Thoracic aorta (tissue), 2 donors: ENCODE measurements around the gene TTC9C. TPM values are rescaled to one million over a fixed set of nuclear protein-coding genes. Genes with fewer than 3 reads are reported as not detected.
"Not testable (repeated sequence)": the region's sequence is repeated elsewhere in the genome, so short reads cannot be mapped to it uniquely, and the experiment has no call there.

Experiments used
- ATAC-seq: fragments of 150-250 bp; one replicate; pipeline ENCODE4 v1.8.0; 2017; ENCODE audit warnings: low read depth; ENCODE audit not compliant: insufficient number of reproducible peaks, low FRiP score
- DNase-seq: peaks from one replicate; pipeline ENCODE4 v3.0.0-alpha.2; 2020; ENCODE audit warnings: low spot score
- H3K27ac ChIP-seq, 2 donors: fragments of 200-600 bp; sonication (generic); 1 replicate in 1 of 2; 2 replicates in 1 of 2; pipeline ENCODE4 v1.5.1; 2016; ENCODE audit warnings: mild to moderate bottlenecking in 2 of 2, moderate library complexity in 2 of 2
- H3K27me3 ChIP-seq: fragments of 200-600 bp; sonication (generic); replicated peaks from 2 replicates; pipeline ENCODE4 v1.6.0; 2016; ENCODE audit warnings: mild to moderate bottlenecking; ENCODE audit not compliant: insufficient read depth
- H3K36me3 ChIP-seq: fragments of 200-600 bp; sonication (generic); one replicate; pipeline ENCODE4 v1.5.1; 2016
- H3K4me1 ChIP-seq, 2 donors: fragments of 200-600 bp; sonication (generic); 1 replicate in 1 of 2; 2 replicates in 1 of 2; pipeline versions ENCODE4 v1.5.1 to v1.6.0; 2016; ENCODE audit warnings: low read depth in 2 of 2, mild to moderate bottlenecking in 1 of 2; ENCODE audit not compliant: control insufficient read depth in 1 of 2
- H3K4me3 ChIP-seq: fragments of 200-600 bp; sonication (generic); 2 replicates; pipeline ENCODE4 v1.5.1; 2016; ENCODE audit warnings: mild to moderate bottlenecking
- H3K9me3 ChIP-seq: fragments of 200-600 bp; sonication (generic); 2 replicates; pipeline ENCODE4 v1.5.1; 2016
- total RNA-seq, 2 donors: library from RNA; depleted of rRNA; stranded (reverse); fragments of >200 nt; gene quantifications; one replicate each; pipeline versions ENCODE4 v1.1.0 to v1.2.3, GENCODE V29; 2016
- TF ChIP-seq, protein P1 (sequence below): fragments of 200-600 bp; sonication (generic); IDR thresholded peaks from one replicate; pipeline ENCODE4 v1.5.1; 2019; ENCODE audit warnings: antibody characterized with exemption

The TTC9C gene
- total RNA-seq, 2 donors from 2014 or later: 9.1 to 14.5 TPM

DNA sequence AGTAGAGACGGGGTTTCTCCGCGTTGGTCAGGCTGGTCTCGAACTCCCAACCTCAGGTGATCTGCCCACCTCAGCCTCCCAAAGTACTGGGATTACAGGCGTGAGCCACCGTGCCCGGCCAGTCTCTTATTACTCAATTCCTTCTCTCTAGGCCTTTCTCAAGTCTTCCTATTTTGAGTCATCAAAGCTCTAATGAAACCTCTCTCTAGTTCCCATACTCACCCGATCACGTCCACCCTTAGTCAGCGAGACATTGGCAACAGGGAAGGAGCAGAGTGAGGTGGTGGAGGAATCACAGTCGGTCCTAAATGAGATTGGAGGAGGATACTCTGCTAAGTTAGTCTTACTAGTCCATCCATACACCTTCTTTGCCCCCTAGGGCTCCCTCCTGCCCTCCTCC is 26.0 kb upstream of the TTC9C start:
- Histone ChIP-seq H3K27me3 (no peaks in the 10 kb centered on the region), H3K27ac (no peak overlapping the region), H3K9me3 (no peaks in the 10 kb centered on the region), H3K4me1 (peaks cover 7 to 19% of the 10 kb centered on the region in 2 donors), H3K36me3 (no peaks in the 10 kb centered on the region), H3K4me3 (no peak overlapping the region)
- ATAC-seq: no peak
- no peak for DNase-seq
- TF ChIP-seq, protein P1, sequence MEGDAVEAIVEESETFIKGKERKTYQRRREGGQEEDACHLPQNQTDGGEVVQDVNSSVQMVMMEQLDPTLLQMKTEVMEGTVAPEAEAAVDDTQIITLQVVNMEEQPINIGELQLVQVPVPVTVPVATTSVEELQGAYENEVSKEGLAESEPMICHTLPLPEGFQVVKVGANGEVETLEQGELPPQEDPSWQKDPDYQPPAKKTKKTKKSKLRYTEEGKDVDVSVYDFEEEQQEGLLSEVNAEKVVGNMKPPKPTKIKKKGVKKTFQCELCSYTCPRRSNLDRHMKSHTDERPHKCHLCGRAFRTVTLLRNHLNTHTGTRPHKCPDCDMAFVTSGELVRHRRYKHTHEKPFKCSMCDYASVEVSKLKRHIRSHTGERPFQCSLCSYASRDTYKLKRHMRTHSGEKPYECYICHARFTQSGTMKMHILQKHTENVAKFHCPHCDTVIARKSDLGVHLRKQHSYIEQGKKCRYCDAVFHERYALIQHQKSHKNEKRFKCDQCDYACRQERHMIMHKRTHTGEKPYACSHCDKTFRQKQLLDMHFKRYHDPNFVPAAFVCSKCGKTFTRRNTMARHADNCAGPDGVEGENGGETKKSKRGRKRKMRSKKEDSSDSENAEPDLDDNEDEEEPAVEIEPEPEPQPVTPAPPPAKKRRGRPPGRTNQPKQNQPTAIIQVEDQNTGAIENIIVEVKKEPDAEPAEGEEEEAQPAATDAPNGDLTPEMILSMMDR: no peak

DNA sequence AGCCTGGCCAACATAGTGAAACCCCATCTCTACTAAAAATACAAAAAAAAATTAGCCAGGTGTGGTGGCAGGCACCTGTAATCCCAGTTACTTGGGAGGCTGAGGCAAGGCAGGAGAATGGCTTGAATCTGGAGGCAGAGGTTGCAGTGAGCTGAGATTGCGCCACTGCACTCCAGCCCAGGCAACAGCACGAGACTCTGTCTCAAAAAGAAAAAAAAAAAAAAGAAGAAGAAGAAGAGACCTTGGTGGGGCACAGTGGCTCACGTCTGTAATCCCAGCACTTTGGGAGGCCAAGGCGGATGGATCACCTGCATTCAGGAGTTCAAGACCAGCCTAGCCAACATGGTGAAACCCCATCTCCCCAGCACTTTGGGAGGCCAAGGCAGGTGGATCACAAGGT is 24.4 kb upstream of the TTC9C start:
- not testable (repeated sequence) for H3K9me3 ChIP-seq, H3K27me3 ChIP-seq, H3K27ac ChIP-seq, H3K4me3 ChIP-seq, H3K36me3 ChIP-seq, DNase-seq, ATAC-seq
- H3K4me1 ChIP-seq: peaks cover 7 to 30% of the 10 kb centered on the region in 2 donors

DNA sequence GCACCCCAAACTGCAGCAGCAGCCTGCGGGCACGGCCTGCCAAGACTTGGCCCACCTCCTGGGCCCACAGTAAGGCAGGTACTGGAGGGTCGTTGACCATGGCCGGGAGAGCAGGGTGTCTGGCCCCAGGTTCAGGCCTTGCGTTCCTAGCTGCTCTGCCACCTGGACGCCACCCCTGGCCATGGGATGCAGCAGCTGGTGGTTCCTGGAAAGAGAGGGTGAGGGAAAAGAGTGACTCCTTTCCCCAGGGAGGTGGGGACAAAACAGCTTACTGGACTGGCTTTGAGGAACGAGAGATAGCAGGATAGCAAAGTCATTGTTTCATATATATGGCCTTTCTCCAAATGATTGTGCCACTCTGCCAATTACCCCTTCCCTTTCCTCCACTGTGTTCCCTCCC is 22.9 kb upstream of the TTC9C start:
- ATAC-seq (no peak), DNase-seq (no peak)
- H3K36me3 ChIP-seq: peaks cover under 1% of the 10 kb centered on the region

DNA sequence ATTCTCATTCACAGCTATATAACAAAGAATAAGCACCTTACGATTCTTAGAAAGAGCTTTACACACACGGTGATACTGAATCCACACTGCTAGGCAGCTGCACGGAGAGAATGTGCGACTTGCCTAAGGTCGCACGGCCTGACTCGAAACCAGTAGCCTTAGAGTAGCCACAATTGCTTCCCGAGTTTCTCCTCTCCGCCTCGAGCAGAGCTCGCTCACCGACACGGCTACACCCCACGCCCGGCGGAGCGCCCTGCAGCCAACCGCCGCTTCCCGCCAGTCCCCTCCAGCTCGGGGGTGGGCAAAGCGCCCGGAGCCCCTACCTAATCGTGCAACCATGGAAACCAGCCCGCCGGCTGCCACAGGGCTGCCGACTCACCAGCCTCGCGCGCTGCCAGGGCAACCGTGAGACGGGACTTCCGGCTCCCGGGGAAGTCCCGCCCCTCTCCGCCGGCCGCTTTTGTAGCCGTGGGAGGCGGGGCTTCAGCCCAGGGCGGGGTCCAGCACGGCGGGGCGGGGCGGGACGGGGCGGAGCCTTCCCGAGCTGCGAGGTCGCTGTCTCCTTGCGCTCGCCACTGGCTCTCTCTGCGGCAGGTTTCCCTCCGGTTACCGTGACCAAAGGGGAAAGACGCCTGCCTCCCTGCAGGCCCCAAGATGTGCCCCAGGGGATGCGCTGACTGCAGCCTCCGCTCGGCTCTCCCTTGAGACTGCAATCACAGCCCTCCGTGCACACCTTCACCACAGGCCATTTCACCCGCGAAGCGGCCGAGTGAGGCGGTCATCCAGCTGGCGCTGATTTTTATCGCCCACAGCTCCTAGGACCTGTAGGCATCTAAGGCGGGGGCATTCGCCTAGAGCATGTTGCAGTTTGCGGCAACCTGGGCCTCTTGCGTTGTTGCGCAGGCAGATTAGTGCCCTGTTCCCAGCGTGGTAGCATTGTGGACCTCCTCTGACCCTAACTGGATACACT is 22.1 kb upstream of the TTC9C start:
- ATAC-seq: peak; percentile 71
- peaks cover 5% of the 10 kb centered on the region for H3K36me3 ChIP-seq
- DNase-seq: peak; percentile 91
- TF ChIP-seq, protein P1: no peak
- H3K9me3 ChIP-seq: no peaks in the 10 kb centered on the region
- H3K27ac ChIP-seq: peak overlapping the region; percentile 59 to 74
- H3K4me3 ChIP-seq: peak overlapping the region; percentile 82
- H3K27me3 ChIP-seq: no peaks in the 10 kb centered on the region
- peaks cover 12 to 44% of the 10 kb centered on the region in 2 donors for H3K4me1 ChIP-seq

More for the DNA sequence above, 22.9 kb upstream of the TTC9C start:
- Histone ChIP-seq H3K27me3 (no peaks in the 10 kb centered on the region), H3K4me3 (peak overlapping the region; percentile 82), H3K27ac (peak overlapping the region; percentile 59 to 74), H3K4me1 (peaks cover 12 to 39% of the 10 kb centered on the region in 2 donors), H3K9me3 (no peaks in the 10 kb centered on the region)
- TF ChIP-seq, protein P1: no peak

DNA sequence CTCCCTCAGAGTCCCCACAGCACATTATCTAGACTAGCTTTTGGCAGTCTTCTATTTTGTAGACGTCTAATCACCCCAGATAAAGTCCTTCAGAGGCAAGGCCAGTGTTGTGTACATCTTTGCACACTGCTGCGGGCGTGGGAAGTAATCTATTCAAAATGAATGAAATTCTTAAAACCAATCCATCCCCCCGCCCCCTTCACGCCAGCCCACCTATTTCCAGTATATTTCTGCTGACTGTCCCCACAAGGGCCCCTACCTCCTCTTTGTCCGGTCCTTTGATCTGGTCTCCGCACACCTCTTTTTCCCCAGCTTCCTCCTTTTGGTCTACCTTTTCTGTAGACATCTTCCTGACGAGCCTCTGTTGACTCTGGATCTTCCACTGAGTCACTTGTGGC is 21.4 kb upstream of the TTC9C start:
- no peaks in the 10 kb centered on the region for H3K9me3 ChIP-seq
- H3K4me1 ChIP-seq: peaks cover 12 to 44% of the 10 kb centered on the region in 2 donors
- DNase-seq: no peak

More for the DNA sequence above, 21.4 kb upstream of the TTC9C start:
- no peak for ATAC-seq
- Histone ChIP-seq H3K36me3 (peaks cover 10% of the 10 kb centered on the region), H3K4me3 (peak overlapping the region; percentile 82), H3K27me3 (no peaks in the 10 kb centered on the region), H3K27ac (peak overlapping the region; percentile 59 to 62)
- TF ChIP-seq, protein P1: no peak
